ENCODE results near the gene GAL3ST3.

GAL3ST3 gene

DNA sequence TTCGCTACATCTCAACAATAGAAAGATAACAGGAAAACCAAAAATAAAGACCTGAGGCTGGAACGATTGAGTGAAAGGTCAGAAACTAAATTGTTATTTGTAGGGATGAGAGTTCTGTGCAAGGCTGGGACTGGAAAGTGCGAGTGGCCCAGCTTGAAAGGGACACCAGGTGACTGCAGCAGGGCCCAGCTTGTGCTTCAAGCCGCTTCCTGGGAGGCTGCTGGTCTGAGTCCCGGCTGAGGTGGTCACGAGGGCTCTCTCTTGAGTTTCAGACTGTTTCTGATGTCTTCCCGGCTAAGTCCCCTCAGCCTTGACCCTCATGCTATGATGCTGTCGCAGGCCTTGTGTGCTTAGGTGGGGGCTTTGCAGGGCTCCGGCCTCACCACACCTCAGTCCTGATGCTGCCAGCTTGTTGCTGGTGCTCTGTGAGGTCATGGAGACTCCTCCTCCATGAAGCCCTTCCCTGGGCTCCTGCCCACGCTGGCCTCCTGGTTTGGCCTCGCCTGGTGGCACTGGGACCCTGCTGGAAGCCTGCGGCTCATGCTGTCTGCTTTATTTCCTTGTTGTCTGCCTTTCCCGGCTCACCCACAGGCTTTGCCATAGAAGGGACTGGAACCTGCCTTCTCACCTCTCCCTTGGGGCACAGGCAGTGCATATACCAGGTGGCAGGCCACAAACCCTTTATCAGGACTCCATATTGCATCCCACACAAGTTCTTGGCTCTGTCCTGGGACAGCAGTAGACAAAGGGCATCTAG is 42.6 kb downstream of the GAL3ST3 start:
- TF ChIP-seq GATA2 (IDR thresholded peaks at IDR 0.05; ENCODE audit: low read depth, low read length) (no peak), GATA3 (IDR thresholded peaks at IDR 0.05; ENCODE audit: low read depth, low read length) (no peak)

DNA sequence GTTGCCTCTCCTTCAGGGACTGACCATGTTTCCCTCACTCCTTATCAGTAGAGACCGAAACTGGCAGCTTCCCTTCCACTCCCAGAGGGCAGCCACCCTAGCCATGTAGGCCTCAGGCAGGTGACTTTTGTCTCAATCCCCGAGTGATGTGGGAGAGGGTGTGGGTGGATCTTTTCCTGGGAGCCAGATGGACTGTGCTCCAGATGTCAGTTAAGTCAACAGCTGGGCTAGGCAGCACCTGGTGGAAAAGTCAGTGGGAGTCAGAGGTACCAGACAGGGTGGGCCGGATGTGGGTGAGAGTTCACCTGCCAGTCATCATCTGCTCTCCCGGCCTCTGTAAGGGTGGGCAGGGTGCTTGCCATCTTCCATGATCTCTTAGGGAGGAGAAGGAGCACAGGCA is 44.8 kb downstream of the GAL3ST3 start:
- TF ChIP-seq GATA2 (IDR thresholded peaks at IDR 0.05; ENCODE audit: low read depth, low read length) (no peak), GATA3 (IDR thresholded peaks at IDR 0.05; ENCODE audit: low read depth, low read length) (no peak)

DNA sequence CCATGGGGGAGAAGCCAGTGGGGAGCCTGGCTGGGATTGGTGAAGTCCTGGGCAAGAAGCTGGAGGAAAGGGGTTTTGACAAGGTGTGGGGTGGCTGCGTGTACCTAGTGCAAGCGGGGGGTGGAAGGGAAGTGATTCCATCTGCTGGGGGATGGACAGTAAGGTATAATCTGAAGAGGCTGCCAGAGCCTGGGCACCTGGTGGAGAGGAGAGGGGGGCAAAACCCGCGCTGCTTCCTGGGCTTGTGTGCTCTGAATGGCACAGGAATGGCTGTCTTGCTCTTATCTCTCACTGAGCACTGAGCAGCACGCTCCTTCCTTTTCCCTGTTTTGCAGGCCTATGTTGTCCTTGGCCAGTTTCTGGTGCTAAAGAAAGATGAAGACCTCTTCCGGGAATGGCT is 45.7 kb downstream of the GAL3ST3 start:
- TF ChIP-seq GATA3 (IDR thresholded peaks at IDR 0.05; ENCODE audit: low read depth, low read length) (no peak), GATA2 (IDR thresholded peaks at IDR 0.05; ENCODE audit: low read depth, low read length) (no peak)

DNA sequence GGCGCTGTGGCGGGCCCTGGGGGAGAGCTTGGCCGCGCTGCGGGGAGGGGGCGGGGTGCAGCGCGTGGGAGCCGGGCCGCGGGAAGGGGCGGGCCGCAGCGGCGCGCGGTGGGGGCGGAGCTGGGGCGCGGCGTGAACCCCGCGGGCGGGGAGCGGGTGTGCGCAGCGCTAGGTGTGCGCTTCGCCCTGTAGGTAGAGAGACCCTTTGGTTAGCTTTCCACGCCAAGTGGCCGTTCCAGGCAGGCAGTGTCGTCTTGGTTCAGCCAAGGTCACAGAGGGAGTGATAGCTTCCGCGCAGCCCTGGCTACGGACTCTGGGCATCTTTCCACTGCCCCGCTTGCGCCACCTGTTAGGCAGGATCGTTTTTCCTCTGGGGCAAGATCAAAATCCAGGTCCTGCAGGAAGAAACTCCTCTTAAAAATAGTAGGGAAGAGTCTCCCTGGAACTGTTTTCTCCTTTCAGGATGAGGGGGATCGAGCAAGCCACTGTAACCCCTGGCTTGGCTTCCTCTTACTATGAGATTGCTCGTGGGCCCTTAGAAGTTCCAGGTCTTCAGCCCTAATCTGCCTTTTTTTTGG is 46.2 kb downstream of the GAL3ST3 start:
- TF ChIP-seq GATA3 (IDR thresholded peaks at IDR 0.05; ENCODE audit: low read depth, low read length) = no peak
- TF ChIP-seq GATA2 (IDR thresholded peaks at IDR 0.05; ENCODE audit: low read depth, low read length) = no peak

DNA sequence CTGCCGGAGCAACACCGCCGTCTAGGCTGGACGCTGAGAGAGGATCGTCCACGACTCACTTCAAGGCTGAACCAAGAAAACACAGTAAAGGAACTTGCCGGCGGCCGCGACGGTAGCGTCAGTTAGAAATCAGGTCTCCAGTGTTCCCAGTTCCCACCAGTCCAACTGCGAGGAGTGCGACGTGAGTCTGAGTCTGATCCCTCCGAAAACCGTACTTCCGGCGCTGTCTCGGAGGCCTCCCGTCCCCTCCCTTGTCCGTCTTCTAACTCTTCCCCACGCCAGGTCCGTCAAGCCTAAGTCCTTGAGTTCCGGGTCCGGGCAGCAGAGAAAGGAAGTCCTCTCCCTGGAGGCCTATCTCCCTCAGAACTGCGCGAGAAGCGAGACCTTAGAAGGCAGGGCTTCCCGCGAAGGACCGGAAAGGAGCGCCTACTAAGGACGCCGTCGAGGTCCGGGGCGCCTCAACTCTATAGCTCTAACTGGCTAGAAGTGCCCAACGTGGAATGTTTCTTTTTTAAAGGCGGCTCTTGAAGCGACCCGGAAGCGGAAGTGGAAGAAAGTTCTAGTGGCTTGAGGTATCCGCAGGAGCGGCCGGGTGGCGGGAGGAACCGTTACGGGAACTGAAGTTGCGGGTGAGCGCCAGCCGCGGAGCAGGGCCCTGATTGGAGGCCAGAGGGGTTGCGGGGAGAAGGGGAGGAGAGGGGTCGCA is 46.9 kb downstream of the GAL3ST3 start, which contains the start of the genes BANF1 and EIF1AD:
Gene BANF1, plus strand, starts transcription at position 562 of the 706 bp plus-strand sequence. CDS start 748 bp downstream, outside the sequence.
Gene EIF1AD, minus strand, starts transcription at position 216 of the 706 bp plus-strand sequence. CDS start 1,768 bp downstream, outside the sequence.
- TF ChIP-seq GATA2 (IDR thresholded peaks at IDR 0.05; ENCODE audit: low read depth, low read length) = peak; percentile 32; the same call in 1 of the 2 replicates
- TF ChIP-seq GATA3 (IDR thresholded peaks at IDR 0.05; ENCODE audit: low read depth, low read length) = no peak

DNA sequence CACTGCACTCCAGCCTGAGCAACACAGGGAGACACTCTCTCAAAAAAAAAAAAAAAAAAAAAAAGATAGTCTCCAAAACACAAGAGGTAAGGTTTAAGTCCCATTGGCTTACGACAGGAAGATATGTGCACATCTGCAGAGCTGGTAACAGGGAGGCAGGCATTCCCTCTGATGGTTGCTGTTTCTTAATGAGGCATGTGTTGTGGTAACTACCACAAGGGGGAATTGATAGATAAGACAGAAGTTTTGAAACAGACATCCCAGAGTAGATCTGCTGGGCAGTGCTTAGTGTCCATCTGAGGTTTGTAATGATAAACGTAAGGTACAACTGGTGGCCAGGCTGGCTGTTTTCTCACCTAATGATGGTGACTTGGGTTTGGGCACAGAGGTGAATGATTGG is 51.7 kb downstream of the GAL3ST3 start:
- no peak for TF ChIP-seq GATA3 (IDR thresholded peaks at IDR 0.05; ENCODE audit: low read depth, low read length)
- no peak for TF ChIP-seq GATA2 (IDR thresholded peaks at IDR 0.05; ENCODE audit: low read depth, low read length)

DNA sequence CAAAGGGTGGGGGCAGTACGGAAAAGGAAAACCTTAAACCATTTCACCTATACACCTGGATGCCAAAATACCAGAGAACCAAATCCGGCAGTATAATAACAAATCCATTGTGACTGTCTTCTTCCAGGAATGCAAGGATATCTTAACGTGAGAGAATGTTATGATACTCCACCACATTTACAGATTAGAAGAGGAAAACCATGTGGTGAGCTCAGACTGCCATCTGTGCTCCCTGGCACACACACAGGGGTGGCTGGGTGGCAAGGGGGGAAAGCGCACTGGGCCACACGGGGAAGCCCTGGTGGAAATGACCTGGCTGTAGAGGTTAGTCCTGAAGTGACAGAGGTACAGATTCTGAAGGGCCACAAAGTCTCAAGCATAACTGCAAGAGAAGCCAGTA is 56.9 kb downstream of the GAL3ST3 start:
- TF ChIP-seq GATA2 (IDR thresholded peaks at IDR 0.05; ENCODE audit: low read depth, low read length) (no peak), GATA3 (IDR thresholded peaks at IDR 0.05; ENCODE audit: low read depth, low read length) (no peak)
